K562 (cell line): ENCODE measurements around the gene PLP2. TPM values are rescaled to one million over a fixed set of nuclear protein-coding genes. Genes with fewer than 3 reads are reported as not detected.

Source experiments
- ADNP ChIP-seq: fragments of 200-800 bp; sonication (Bioruptor generic); IDR thresholded peaks from 2 replicates; pipeline ENCODE4 v1.6.1; 2016; ENCODE audit warnings: missing genetic modification characterization, missing compliant biosample characterization
- GTF2A2 ChIP-seq: IDR thresholded peaks from 2 replicates; pipeline ENCODE4 v1.6.1; 2016; ENCODE audit warnings: mild to moderate bottlenecking, missing genetic modification characterization, missing compliant biosample characterization
- KAT7 ChIP-seq: sonication (generic); formaldehyde crosslinking; IDR thresholded peaks from 2 replicates; pipeline ENCODE4 v1.8.0; 2022; ENCODE audit warnings: missing genetic modification reagents, mild to moderate bottlenecking, borderline replicate concordance
- MGA ChIP-seq: fragments of 450-650 bp; IDR thresholded peaks from 2 replicates; pipeline ENCODE4 v1.6.1; 2016; ENCODE audit warnings: mild to moderate bottlenecking, moderate library complexity
- ZNF165 ChIP-seq: fragments of 250-450 bp; sonication (Bioruptor Pico); IDR thresholded peaks from 2 replicates; pipeline ENCODE4 v1.4.0; 2020; ENCODE audit warnings: borderline replicate concordance
- polyA plus RNA-seq, 8 experiments: library from polyadenylated mRNA; depleted of rRNA in 4 of 8; stranded (reverse) in 5 of 8; unstranded in 3 of 8; fragments of >200 nt; fragmentation: Nextera tagmentation in 2 of 8; fragmentation: Illumina TruSeq in 1 of 8; extraction: Ambion mirVana in 2 of 8; extraction: Trizol in 1 of 8; gene quantifications; 2 replicates each; pipeline versions ENCODE4 v1.2.1 to v1.2.3, GENCODE V29; 2011 to 2014; ENCODE audit warnings: inconsistent platforms in 1 of 8, missing spikeins in 1 of 8
- total RNA-seq, 7 experiments: library from RNA; depleted of rRNA in 6 of 7; stranded (reverse); fragments of >200 nt in 6 of 7; fragmentation: Illumina TruSeq in 2 of 7; extraction: Trizol in 2 of 7; gene quantifications; 2 replicates each; pipeline versions ENCODE4 v1.2.1 to v1.2.3, GENCODE V29; 2011 to 2021; ENCODE audit warnings: low replicate concordance in 1 of 7

PLP2 gene
- total and polyA plus RNA-seq, 9 of the 15 experiments (the other 6 are each of a cell fraction or from before 2014, with no cell fraction given), result 34.7 to 236 (median 112) TPM

DNA sequence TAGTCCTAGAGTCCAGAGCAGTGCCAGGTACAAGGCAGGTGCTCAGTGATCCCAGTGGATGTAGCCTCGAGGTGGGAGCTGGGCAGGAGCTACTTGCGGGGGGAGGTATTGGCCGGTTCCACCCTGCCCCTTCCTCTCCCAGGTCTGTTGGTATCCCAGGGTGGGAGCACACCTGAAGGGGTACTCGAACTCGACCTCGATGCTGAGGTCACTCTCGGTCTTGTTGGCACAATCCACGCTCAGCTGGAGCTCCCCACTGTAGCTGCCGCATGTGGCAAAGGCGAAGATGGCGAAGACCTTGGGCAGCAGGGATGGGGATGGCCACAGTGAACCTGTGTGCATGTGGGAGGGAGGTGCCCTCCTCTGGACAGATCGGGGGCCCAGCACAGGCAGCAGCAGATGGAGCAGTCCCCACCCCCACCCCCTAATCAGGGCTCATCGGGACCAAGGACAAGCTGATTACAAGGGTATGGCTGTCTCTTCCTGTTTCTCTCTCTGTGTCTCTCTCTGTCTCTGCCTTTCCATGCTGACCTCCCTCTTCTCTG, 25.9 kb downstream of the PLP2 start (continued):
- TF ChIP-seq MGA (no peak), KAT7 (CRISPR knock-in tag) (no peak), GTF2A2 (tag) (no peak), ZNF165 (CRISPR knock-in tag) (no peak), ADNP (tag) (no peak)
